IMR-90 (cell line): Measurements from ENCODE around the gene VIPR1.

Source experiments
- BHLHE40 ChIP-seq: fragments of 150-350 bp; IDR thresholded peaks from 2 replicates; pipeline ENCODE4 v1.6.1; 2016; ENCODE audit warnings: mild to moderate bottlenecking, low read depth, low read length
- CTCF ChIP-seq: conservative IDR thresholded peaks from 2 replicates; pipeline ENCODE4 v1.5.1; 2012; ENCODE audit warnings: mild to moderate bottlenecking, low read depth, low read length, improper control_type of control experiment
- MXI1 ChIP-seq: IDR thresholded peaks from 2 replicates; pipeline ENCODE4 v1.6.1; 2012; ENCODE audit warnings: low read depth, mild to moderate bottlenecking, low read length, moderate library complexity, borderline replicate concordance
- NFE2L2 ChIP-seq: fragments of 150-350 bp; IDR thresholded peaks from 2 replicates; pipeline ENCODE4 v1.6.1; 2016; ENCODE audit warnings: low read depth, mild to moderate bottlenecking, low read length
- RCOR1 ChIP-seq: IDR thresholded peaks from 2 replicates; pipeline ENCODE4 v1.6.1; 2012; ENCODE audit warnings: mild to moderate bottlenecking, low read length, improper control_type of control experiment; ENCODE audit not compliant: insufficient replicate concordance

GRCh38 chr3:42517117-42517516 is 14.7 kb downstream of the VIPR1 start:
- no peak for TF ChIP-seq MXI1
- no peak for TF ChIP-seq CTCF
- no peak for TF ChIP-seq NFE2L2
- no peak for TF ChIP-seq BHLHE40
- no peak for TF ChIP-seq RCOR1
